B cell (primary cell): ENCODE results near the gene PRIM1.

Experiments
- CTCF ChIP-seq: fragments of 200-600 bp; IDR thresholded peaks from one replicate; pipeline ENCODE4 v1.8.0; 2022; ENCODE audit warnings: antibody characterized with exemption, mild to moderate bottlenecking
- EZH2 ChIP-seq: IDR thresholded peaks from 2 replicates; pipeline ENCODE4 v1.6.1; 2012; ENCODE audit warnings: borderline replicate concordance, low read depth, mild to moderate bottlenecking, moderate library complexity, low read length; ENCODE audit not compliant: insufficient read depth, poor library complexity, severe bottlenecking

DNA sequence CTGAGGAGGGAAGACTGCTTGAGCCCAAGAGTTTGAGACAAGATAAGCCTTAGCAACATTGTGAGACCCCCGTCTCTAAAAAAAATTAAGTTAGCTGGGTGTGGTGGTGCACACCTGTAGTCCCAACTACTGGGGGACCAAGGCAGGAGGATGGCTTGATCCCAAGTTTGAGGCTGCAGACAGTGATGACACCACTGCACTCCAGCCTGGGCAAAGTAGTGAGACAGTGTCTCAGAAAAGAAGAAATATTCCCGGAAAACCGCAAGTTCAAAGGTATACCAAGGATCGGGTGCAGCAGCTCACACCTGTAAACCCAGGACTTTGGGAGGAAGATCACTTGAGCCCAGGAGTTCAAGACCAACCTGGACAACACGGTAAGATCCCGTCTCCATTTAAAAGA is 69.8 kb downstream of the PRIM1 start:
- no peak for TF ChIP-seq CTCF
- no peak for TF ChIP-seq EZH2
